CD14-positive monocyte (primary cell): ENCODE measurements around the gene FARP1. TPM values are rescaled to one million over a fixed set of nuclear protein-coding genes. Genes with fewer than 3 reads are reported as not detected.

Experiments
- DNase-seq, 3 donors: peaks; one replicate each; pipeline ENCODE4 v3.0.0-alpha.2; 2011 to 2022
- H2AFZ ChIP-seq: 2 replicates; pipeline ENCODE4 v1.6.0; 2012; ENCODE audit warnings: mild to moderate bottlenecking, low read depth, low read length, inconsistent platforms; ENCODE audit not compliant: insufficient read depth, poor library complexity, severe bottlenecking
- H3K27ac ChIP-seq, 2 donors: 1 replicate in 1 of 2; 2 replicates in 1 of 2; pipeline ENCODE4 v1.5.1; 2012 to 2013; ENCODE audit warnings: low read length in 2 of 2, control low read depth in 1 of 2, inconsistent platforms in 1 of 2, low read depth in 1 of 2, mild to moderate bottlenecking in 1 of 2
- H3K27me3 ChIP-seq, 2 donors: one replicate each; pipeline versions ENCODE4 v1.6.0 to v1.6.1; 2011 to 2013; ENCODE audit warnings: low read length in 2 of 2; ENCODE audit not compliant: control insufficient read depth in 2 of 2, insufficient read depth in 2 of 2
- H3K36me3 ChIP-seq, 2 donors: replicated peaks in 1 of 2; 1 replicate in 1 of 2; 2 replicates in 1 of 2; pipeline versions ENCODE4 v1.5.1 to v1.6.1; 2012 to 2013; ENCODE audit warnings: low read length in 2 of 2, control low read depth in 1 of 2, inconsistent platforms in 1 of 2, mild to moderate bottlenecking in 1 of 2; ENCODE audit not compliant: insufficient read depth in 2 of 2, control insufficient read depth in 1 of 2
- H3K4me1 ChIP-seq, 2 donors: 1 replicate in 1 of 2; 2 replicates in 1 of 2; pipeline versions ENCODE4 v1.5.1 to v1.6.1; 2012 to 2013; ENCODE audit warnings: low read length in 2 of 2, control low read depth in 1 of 2, inconsistent platforms in 1 of 2, mild to moderate bottlenecking in 1 of 2, moderate library complexity in 1 of 2; ENCODE audit not compliant: insufficient read depth in 2 of 2, control insufficient read depth in 1 of 2
- H3K4me2 ChIP-seq: replicated peaks from 2 replicates; pipeline ENCODE3; 2012; ENCODE audit warnings: low read length, moderate library complexity, mild to moderate bottlenecking; ENCODE audit not compliant: poor library complexity, severe bottlenecking; ENCODE audit errors: extremely low read depth
- H3K4me3 ChIP-seq, 3 experiments: fragments of 200-600 bp in 1 of 3; sonication (generic) in 1 of 3; replicated peaks in 1 of 3; 1 replicate in 2 of 3; 2 replicates in 1 of 3; pipeline ENCODE4 v1.5.1; 2011 to 2013; ENCODE audit warnings: low read length in 3 of 3, mild to moderate bottlenecking in 3 of 3, control low read depth in 2 of 3, low read depth in 2 of 3, inconsistent platforms in 1 of 3, moderate library complexity in 1 of 3
- H3K79me2 ChIP-seq: 2 replicates; pipeline ENCODE4 v1.6.0; 2012; ENCODE audit warnings: mild to moderate bottlenecking, control low read depth, inconsistent platforms, low read length, moderate library complexity; ENCODE audit not compliant: insufficient read depth
- H3K9ac ChIP-seq: 2 replicates; pipeline ENCODE4 v1.6.0; 2017; ENCODE audit warnings: low read length, mild to moderate bottlenecking; ENCODE audit not compliant: insufficient read depth, poor library complexity, severe bottlenecking
- H3K9me3 ChIP-seq, 2 donors: replicated peaks in 1 of 2; 1 replicate in 1 of 2; 2 replicates in 1 of 2; pipeline versions ENCODE4 v1.5.1 to v1.6.1; 2012 to 2013; ENCODE audit warnings: low read length in 2 of 2, control low read depth in 1 of 2; ENCODE audit not compliant: control insufficient read depth in 1 of 2, insufficient read depth in 1 of 2
- H4K20me1 ChIP-seq: 2 replicates; pipeline ENCODE4 v1.6.0; 2012; ENCODE audit warnings: mild to moderate bottlenecking, low read length, control low read depth, moderate library complexity; ENCODE audit not compliant: insufficient read depth
- H3K27ac Mint-ChIP-seq, 7 donors: one replicate each; pipeline ENCODE4 v1.8.0; 2020; ENCODE audit warnings: mild to moderate bottlenecking in 7 of 7, mixed read lengths in 7 of 7, moderate library complexity in 6 of 7, inconsistent platforms in 2 of 7
- H3K27me3 Mint-ChIP-seq, 3 donors: one replicate each; pipeline ENCODE4 v1.8.0; 2021 to 2022; ENCODE audit warnings: low read depth in 3 of 3, mild to moderate bottlenecking in 3 of 3, mixed read lengths in 3 of 3, moderate library complexity in 3 of 3, inconsistent platforms in 1 of 3
- H3K36me3 Mint-ChIP-seq, 2 donors: one replicate each; pipeline ENCODE4 v1.8.0; 2020; ENCODE audit warnings: mixed read lengths in 2 of 2, inconsistent platforms in 1 of 2, mild to moderate bottlenecking in 1 of 2
- H3K4me1 Mint-ChIP-seq: one replicate; pipeline ENCODE4 v1.8.0; 2020; ENCODE audit warnings: mild to moderate bottlenecking, mixed read lengths
- H3K4me3 Mint-ChIP-seq, 2 donors: one replicate each; pipeline ENCODE4 v1.8.0; 2020; ENCODE audit warnings: mild to moderate bottlenecking in 2 of 2, mixed read lengths in 2 of 2, moderate library complexity in 1 of 2
- H3K9me3 Mint-ChIP-seq, 7 donors: one replicate each; pipeline ENCODE4 v1.8.0; 2020 to 2022; ENCODE audit warnings: mixed read lengths in 7 of 7, mild to moderate bottlenecking in 6 of 7, moderate library complexity in 6 of 7, inconsistent platforms in 2 of 7
- CTCF ChIP-seq: fragments of 200-600 bp; IDR thresholded peaks from one replicate; pipeline ENCODE4 v1.8.0; 2022; ENCODE audit warnings: antibody characterized with exemption, mild to moderate bottlenecking
- WGBS: methylation state at CpG from one replicate; pipeline ENCODE4 v1.1.5; 2013; ENCODE audit warnings: missing lambda C conversion rate; ENCODE audit not compliant: insufficient coverage; 5-methylcytosine and 5-hydroxymethylcytosine counted together
- intact Hi-C, 2 donors: fragments of 100-400 bp; cut with micrococcal nuclease; formaldehyde crosslinking; loops; one replicate each; pipeline versions ENCODE4 v1.15.0 to v1.15.1; 2023
- polyA plus RNA-seq, 3 donors: library from polyadenylated mRNA; depleted of rRNA in 1 of 3; unstranded in 2 of 3; stranded (reverse) in 1 of 3; fragments of 300-500 nt in 2 of 3; fragments of >200 nt in 1 of 3; fragmentation: Illumina TruSeq in 2 of 3; gene quantifications; 1 replicate in 2 of 3; 2 replicates in 1 of 3; pipeline ENCODE4 v1.2.3, GENCODE V29; 2012 to 2021

FARP1 gene
- polyA plus RNA-seq, 3 donors, result 0.01 to 0.16 (median 0.12) TPM

GRCh38 chr13:98487016-98487415 is 344.1 kb downstream of the FARP1 start:
- Mint-ChIP-seq H3K4me3 (no peak overlapping the region), H3K9me3 (no peaks in the 10 kb centered on the region), H3K36me3 (peaks cover 31 to 44% of the 10 kb centered on the region in 2 donors), H3K4me1 (peaks cover 47% of the 10 kb centered on the region), H3K27ac (peak overlapping the region in 3 of 7 donors; percentile 40 to 91 (median 57)), H3K27me3 (peaks cover 0 to 8% (median 0%) of the 10 kb centered on the region in 3 donors)
- 100% methylated on average over 3 of the region's 5 CpGs for WGBS
- peaks cover 18 to 26% of the 10 kb centered on the region in 2 donors for H3K4me1 ChIP-seq
- H3K4me2 ChIP-seq, result no peak overlapping the region
- no peak overlapping the region for H3K27ac ChIP-seq
- peaks cover 90% of the 10 kb centered on the region for H3K79me2 ChIP-seq
- H3K9me3 ChIP-seq, result no peaks in the 10 kb centered on the region
- no peak overlapping the region for H3K4me3 ChIP-seq
- H3K36me3 ChIP-seq, result peaks cover 0 to under 1% of the 10 kb centered on the region in 2 donors
- H2AFZ ChIP-seq, result no peak overlapping the region
- no peak for TF ChIP-seq CTCF
- no peak overlapping the region for H3K9ac ChIP-seq
- intact Hi-C loops, result no loop called here
- DNase-seq, result no peak
- H4K20me1 ChIP-seq, result peaks cover 100% of the 10 kb centered on the region
- H3K27me3 ChIP-seq, result no peaks in the 10 kb centered on the region

DNA sequence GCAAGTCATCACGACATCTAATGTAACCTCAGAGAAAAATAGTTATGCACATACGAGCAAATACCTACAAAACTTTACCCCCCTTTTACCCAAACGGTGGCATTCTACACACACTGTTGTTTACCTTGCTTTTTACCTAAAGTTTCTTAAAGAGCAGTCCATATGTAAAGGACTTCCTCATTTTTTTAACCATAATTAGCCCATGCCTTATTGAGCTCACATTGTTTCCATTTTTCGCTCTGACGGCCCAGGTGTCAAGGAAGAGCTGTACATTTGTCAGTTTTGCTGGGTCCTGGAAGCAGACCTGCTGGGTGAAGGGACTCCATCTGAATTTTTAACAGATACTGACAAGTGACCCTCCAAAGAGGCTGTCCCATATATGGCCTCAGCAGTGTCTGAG is 344.6 kb downstream of the FARP1 start:
- H3K4me1 Mint-ChIP-seq, result peaks cover 47% of the 10 kb centered on the region
- no peak overlapping the region for H2AFZ ChIP-seq
- intact Hi-C loops, result no loop called here
- H3K9me3 Mint-ChIP-seq, result no peaks in the 10 kb centered on the region
- no peak overlapping the region for H3K4me2 ChIP-seq
- DNase-seq, result no peak
- 50% methylated on average over 3 of the region's 5 CpGs for WGBS
- no peak overlapping the region for H3K9ac ChIP-seq
- peaks cover 94% of the 10 kb centered on the region for H3K79me2 ChIP-seq
- peaks cover 100% of the 10 kb centered on the region for H4K20me1 ChIP-seq
- no peak for TF ChIP-seq CTCF
- no peak overlapping the region for H3K27ac ChIP-seq
- no peak overlapping the region for H3K4me3 Mint-ChIP-seq
- H3K4me1 ChIP-seq, result peaks cover 18 to 26% of the 10 kb centered on the region in 2 donors
- H3K36me3 ChIP-seq, result no peaks in the 10 kb centered on the region
- H3K27me3 Mint-ChIP-seq, result peaks cover 0 to 8% (median 0%) of the 10 kb centered on the region in 3 donors
- peak overlapping the region in 3 of 7 donors; percentile 4 to 23 (median 6) for H3K27ac Mint-ChIP-seq
- no peaks in the 10 kb centered on the region for H3K9me3 ChIP-seq
- no peak overlapping the region for H3K4me3 ChIP-seq
- H3K36me3 Mint-ChIP-seq, result peaks cover 32 to 41% of the 10 kb centered on the region in 2 donors
- no peaks in the 10 kb centered on the region for H3K27me3 ChIP-seq
